ENCODE results near the gene CNTF.

DNA sequence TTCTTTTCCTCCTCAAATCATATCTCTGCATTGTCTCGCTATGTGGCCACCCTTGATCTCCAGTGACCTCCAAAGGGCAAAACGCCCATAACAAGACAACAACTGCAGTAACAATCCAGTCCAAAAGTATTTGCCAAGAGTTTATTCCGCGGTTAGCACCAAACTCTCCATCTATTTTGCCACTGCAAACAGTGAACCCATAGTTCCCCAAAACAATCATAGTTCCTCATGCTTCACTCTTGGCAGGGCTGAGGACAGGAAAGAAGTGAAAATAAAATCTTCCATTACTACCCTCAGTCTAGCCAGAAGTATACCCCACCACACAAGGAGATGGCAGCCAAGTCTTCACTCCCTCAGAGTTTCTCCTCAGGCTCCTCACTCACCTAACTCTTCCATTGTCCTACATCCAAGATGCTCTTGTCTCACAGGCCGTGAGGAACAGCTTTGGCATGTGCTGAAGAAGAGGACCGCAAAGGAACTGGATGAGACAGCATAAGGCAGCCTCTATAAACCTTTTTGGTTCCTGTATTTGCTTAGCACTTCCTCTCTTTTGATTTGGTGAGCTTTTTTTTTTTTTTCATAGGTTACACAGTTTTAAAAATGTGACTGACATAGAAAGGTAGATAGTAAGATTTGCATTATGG lies 47.0 kb upstream of the CNTF start, which contains the start of gene LPXN:
- TF ChIP-seq, protein P1, sequence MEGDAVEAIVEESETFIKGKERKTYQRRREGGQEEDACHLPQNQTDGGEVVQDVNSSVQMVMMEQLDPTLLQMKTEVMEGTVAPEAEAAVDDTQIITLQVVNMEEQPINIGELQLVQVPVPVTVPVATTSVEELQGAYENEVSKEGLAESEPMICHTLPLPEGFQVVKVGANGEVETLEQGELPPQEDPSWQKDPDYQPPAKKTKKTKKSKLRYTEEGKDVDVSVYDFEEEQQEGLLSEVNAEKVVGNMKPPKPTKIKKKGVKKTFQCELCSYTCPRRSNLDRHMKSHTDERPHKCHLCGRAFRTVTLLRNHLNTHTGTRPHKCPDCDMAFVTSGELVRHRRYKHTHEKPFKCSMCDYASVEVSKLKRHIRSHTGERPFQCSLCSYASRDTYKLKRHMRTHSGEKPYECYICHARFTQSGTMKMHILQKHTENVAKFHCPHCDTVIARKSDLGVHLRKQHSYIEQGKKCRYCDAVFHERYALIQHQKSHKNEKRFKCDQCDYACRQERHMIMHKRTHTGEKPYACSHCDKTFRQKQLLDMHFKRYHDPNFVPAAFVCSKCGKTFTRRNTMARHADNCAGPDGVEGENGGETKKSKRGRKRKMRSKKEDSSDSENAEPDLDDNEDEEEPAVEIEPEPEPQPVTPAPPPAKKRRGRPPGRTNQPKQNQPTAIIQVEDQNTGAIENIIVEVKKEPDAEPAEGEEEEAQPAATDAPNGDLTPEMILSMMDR (IDR thresholded peaks at IDR 0.05) = no peak
- TF ChIP-seq EP300 (IDR thresholded peaks at IDR 0.05) = no peak
- TF ChIP-seq POLR2A (IDR thresholded peaks at IDR 0.05) = no peak

Measured in gastroesophageal sphincter (tissue), 3 donors.